Effector CD8-positive, alpha-beta T cell (primary cell): Measurements from ENCODE around the gene SYNGAP1.
"Not testable (repeated sequence)": the region's sequence is repeated elsewhere in the genome, so short reads cannot be mapped to it uniquely, and the experiment has no call there.

ENCODE experiments used
- DNase-seq: peaks from one replicate; lab custom pipeline; 2025; lab: John Stamatoyannopoulos, UW

The SYNGAP1 gene

DNA sequence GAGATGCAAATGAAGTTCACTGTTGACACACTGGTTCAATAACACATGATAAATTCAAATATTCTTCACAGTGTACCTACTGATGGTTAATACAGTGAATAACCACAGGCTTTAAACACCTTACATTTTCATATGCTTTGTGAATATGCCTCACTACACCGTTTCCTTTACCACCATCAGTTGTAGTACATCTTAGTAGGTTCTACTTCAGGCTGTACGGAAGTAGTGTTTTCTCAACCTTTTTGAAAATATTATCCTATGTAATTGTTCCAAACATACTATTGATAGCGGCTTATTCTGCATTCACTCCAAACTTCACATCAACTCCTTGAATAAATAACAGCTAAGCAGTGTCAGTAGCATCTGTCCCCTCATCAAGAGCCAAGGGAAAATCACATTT lies 49.8 kb downstream of the SYNGAP1 start:
- no peak for DNase-seq

GRCh38 chr6:33477864-33478263 lies 58.0 kb downstream of the SYNGAP1 start:
- no peak for DNase-seq

DNA sequence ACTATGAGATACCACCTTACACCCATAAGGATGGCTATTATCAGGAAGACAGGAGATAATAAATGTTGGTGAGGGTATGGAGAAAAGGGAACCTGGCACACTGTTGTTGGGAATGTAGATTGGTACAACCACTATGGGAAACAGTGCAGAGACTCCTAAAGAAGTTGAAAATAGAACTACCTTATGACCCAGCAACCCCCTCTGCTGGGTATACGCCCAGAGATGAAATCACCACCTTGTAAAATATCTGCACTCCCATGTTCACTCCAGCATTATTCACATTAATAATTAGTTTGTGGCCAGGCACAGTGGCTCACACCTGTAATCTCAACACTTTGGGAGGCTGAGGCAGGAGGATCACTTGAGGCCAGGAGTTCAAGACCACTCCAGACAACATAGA lies 61.3 kb downstream of the SYNGAP1 start:
- no peak for DNase-seq

GRCh38 chr6:33482620-33483019 lies 62.8 kb downstream of the SYNGAP1 start:
- DNase-seq, result not testable (repeated sequence)

DNA sequence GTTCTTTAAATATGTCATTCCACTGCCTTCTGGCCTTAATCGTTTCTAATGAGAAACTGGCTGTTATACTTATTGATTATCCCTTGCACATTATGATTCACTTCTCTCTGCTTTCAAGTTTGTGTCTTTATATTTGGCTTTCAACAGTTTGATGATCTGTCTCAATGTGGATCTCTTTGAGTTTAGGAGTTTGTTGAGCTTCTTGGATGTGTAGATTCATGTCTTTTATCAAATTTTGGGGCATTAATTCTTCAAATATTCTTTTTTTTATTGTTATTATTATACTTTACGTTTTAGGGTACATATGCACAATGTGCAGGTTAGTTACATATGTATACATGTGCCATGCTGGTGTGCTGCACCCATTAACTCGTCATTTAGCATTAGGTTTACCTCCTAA lies 63.8 kb downstream of the SYNGAP1 start:
- DNase-seq, result no peak

- DNase-seq, result not testable (repeated sequence)
Observed at GRCh38 chr6:33484673-33485262, 64.9 kb downstream of the SYNGAP1 start.

DNA sequence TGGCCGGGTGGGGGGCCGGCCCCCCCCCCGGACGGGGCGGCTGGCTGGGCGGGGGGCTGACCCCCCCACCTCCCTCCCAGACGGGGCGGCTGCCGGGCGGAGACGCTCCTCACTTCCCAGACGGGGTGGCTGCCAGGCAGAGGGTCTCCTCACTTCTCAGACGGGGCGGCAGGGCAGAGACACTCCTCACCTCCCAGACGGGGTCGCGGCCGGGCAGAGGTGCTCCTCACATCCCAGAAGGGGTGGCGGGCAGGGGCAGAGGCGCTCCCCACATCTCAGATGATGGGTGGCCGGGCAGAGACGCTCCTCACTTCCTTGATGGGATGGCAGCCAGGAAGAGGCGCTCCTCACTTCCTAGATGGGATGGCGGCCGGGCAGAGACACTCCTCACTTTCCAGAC lies 65.8 kb downstream of the SYNGAP1 start:
- not testable (repeated sequence) for DNase-seq

DNA sequence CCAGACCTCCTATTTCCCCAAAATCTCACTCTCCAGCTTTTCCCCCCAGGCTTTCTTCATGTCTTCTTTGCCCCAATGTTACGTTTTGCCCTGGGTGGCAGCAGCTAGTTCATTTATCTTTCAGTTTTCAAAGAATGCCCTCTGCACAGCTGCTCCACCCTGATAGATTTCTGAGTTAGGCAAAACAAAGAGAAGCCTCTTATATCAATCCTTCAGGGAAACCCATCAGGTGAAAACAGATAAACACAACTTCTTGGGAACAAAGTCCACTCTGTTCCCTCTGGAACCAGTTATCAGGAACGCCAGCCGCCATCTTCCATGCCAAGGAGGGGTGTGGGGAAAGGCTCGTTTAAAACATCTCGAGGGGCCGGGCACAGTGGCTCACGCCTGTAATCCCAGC lies 68.5 kb downstream of the SYNGAP1 start:
- no peak for DNase-seq

DNA sequence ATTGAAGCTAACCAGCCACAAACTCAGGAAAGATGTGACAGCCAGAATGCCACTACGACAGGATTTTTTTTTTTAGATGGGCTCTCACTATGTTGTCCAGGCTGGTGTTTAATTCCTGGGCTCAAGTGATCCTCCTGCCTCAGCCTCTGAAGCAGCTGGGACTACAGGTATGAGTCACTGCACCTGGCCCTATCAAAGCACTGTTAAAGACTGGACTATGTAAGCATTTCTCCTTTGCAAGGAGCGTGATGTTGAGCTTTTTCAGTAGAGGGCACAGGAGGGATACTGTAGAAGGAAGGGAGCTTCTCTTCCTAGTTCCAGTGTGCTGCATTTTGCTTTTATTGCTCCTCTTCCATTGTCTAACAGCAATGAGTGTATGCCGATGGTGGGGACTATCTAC lies 70.3 kb downstream of the SYNGAP1 start:
- no peak for DNase-seq

GRCh38 chr6:33490621-33491020 lies 70.8 kb downstream of the SYNGAP1 start:
- DNase-seq, result no peak

DNA sequence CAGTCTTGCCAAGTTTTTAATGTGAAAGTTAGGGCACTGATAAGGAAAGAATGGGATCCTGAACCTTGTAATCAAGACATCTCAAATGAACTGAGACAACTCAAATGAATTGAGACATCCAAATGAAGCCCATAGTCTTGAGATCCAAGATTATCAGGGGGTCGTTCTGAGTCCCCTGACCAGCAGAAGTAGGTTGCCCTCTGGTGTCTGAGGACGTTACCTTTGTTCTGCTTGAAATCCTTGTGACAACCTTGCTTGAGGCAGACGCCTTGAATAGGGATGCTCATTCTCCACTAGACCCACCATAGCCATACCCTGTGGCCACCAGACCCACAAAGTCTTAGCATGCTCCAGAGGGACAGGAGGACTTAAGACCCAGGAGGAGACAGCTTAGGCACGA lies 72.2 kb downstream of the SYNGAP1 start:
- DNase-seq, result no peak

DNA sequence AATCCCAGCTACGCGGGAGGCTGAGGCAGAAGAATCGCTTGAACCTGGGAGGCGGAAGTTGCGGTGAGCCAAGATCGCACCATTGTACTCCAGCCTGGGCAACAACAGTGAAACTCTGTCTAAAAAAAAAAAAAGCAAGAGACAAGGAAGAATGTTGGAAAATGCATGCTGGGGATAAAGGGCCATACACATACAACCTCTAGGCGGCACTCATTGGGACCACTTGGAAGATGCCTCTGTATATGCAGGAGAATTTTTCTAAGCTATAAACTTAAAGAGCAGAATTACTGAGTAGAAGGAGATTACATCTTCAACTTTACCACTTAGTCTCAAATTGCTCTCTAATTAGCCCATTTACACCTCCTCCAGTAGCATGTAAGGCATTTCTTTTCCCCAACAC lies 77.3 kb downstream of the SYNGAP1 start:
- no peak for DNase-seq

DNA sequence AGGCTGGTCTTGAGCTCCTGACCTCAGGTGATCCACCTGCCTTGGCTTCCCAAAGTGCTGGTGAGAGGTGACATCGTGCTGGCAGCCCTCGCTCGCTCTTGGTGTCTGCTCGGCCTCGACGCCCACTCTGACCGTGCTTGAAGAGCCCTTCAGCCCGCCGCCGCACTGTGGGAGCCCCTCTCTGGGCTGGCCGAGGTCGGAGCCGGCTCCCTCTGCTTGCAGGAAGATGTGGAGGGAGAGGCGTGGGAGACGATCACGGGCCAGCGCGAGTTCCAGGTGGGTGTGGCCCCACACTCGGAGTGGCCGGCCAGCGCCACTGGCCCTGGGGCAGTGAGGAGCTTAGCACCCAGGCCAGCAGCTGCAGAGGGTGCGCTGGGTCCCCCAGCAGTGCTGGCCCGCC lies 82.6 kb downstream of the SYNGAP1 start:
- no peak for DNase-seq

- DNase-seq, result no peak
Observed at GRCh38 chr6:33504486-33504885, 84.6 kb downstream of the SYNGAP1 start.
